ENCODE measurements around the gene GLP1R. TPM values are rescaled to one million over a fixed set of nuclear protein-coding genes. Genes with fewer than 3 reads are reported as not detected.

Gene GLP1R
- total RNA-seq, 1 donor from 2014 or later = 0.03 TPM

DNA sequence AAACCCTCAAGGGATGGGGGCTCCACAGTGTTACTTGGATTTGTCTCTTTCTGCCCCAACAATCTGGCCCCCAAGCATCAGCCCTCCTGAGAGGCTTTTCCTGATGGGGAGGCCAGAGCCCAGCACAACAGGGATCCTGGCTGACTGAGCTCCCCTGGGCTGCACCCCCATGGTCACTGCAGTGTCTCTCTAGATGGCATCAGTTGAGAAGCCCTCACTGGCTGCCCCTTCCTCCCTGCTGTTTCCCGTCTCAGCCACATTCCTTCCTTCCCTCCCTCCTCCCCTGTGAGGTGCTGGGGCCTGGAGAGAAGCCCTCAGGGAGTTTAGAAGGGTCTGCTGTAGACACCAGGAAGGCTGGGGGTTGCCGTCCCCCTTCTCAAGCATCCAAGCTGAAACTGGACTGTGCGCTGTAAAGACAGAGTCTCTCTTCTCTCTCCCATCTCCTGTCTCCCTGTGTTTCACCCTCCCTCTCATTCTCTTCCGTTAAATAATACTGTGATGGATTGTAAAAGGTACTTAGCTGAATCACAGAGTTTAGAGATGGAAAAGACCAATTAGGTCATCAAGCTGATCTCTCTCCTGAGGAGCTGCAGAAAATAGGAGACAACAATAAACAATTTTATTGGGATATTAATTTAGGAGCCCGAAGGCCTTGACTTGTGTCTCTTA lies 36.7 kb downstream of the GLP1R start:
- DNase-seq (ENCODE audit: low read depth) = no peak

DNA sequence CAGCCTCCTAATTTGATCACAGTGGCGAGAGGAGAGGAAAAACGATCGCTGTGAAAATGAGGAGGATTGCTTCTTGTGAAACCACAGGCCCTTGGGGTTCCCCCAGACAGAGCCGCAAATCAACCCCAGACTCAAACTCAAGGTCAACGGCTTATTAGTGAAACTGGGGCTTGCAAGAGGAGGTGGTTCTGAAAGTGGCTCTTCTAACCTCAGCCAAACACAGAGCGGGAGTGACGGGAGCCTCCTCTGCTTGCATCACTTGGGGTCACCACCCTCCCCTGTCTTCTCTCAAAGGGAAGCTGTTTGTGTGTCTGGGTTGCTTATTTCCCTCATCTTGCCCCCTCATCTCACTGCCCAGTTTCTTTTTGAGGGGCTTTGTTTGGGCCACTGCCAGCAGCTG lies 37.7 kb downstream of the GLP1R start:
- DNase-seq (ENCODE audit: low read depth) = no peak

DNA sequence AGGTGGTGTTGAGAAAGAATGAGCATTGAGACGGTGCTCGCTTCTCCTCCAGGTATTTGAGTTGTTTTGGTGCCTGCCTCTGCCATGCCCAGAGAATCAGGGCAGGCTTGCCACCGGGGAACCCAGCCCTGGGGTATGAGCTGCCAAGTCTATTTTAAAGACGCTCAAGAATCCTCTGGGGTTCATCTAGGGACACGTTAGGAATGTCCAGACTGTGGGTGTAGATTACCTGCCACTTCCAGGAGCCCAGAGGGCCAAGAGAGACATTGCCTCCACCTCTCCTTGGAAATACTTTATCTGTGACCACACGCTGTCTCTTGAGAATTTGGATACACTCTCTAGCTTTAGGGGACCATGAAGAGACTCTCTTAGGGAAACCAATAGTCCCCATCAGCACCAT lies 38.1 kb downstream of the GLP1R start:
- no peak for DNase-seq (ENCODE audit: low read depth)

GRCh38 chr6:39087197-39087596 lies 38.6 kb downstream of the GLP1R start:
- DNase-seq (ENCODE audit: low read depth) = no peak

DNA sequence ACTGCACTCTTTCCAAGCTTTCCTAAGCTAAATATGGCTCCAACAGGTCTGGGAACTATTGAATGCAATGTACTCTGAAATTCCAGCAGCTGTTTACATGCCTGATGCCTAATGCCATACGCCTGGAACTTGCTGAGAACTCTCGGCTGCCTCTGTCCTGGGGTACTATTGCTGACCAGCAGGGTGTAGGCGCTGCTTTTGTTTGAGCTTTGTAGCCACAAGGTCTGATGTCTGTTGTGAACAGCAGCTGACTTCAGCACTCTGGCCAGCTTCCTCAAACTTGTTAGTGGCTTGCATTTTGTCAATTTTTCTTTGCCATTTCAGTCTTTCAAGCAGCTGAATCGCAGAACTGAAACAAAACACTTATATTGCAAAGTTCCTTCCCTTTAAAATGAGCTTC lies 39.8 kb downstream of the GLP1R start:
- peak; percentile 70 for DNase-seq (ENCODE audit: low read depth)

DNA sequence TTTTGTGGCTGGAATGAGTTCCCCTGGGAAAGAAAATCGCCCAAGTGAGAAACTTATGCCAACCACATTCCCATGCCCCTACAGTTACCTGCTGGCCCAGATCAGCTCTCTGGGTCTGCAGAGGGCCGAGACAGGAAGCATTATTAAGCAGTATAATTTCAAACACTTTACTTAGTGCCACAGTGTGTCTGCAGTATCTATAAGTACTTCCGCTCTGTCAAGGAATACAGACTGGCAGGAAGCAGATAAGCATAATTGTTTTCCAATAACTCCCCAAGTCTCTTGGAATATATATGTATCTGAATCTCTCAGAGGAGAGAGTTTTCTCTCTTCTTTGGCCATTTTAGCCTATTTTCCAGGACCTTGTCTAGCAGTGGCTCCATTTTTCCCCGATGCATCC lies 41.5 kb downstream of the GLP1R start:
- DNase-seq (ENCODE audit: low read depth) = no peak

DNA sequence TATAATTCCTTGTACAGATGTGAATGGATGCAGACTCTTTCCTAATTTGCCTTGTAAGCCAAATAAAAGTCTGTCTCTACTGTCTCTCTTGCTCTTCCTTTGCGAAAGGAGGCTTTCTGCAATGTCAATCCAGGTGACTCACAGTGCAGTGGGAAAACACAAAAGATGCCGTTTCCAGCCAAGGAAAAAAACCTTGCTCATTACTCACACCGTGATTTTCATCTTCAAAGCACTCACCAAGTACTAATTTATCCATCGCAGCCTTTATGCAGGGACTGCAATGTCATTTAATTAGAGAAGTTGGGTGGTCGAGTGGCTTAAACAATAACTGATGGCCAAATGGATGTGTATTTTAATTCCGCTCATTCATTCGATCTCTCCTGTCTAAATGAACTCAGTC lies 42.6 kb downstream of the GLP1R start:
- no peak for DNase-seq (ENCODE audit: low read depth)

DNA sequence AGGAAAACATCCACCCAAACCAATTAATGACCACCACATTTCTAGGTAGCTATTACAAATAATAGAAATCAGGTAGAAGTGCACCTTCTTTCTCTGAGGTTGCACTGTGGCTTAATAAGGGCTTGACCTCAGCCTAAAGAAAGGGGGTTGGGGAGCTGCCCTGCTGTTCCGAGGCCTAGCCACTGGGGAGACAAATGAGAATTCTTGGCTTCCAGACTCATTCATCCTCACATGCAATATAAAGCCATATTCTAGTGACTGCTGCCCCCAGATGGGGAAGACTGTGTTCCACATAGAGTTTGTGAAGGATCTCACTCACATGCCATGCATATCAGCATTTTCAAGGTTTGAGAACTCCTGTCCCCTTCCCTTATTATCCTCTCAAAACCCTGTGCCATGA lies 43.5 kb downstream of the GLP1R start:
- no peak for DNase-seq (ENCODE audit: low read depth)

- DNase-seq (ENCODE audit: low read depth) = no peak
These were observed 44.6 kb downstream of the GLP1R start for GRCh38 chr6:39093149-39093708.

GRCh38 chr6:39095578-39095977 lies 47.0 kb downstream of the GLP1R start:
- no peak for DNase-seq (ENCODE audit: low read depth)

- DNase-seq (ENCODE audit: low read depth) = no peak
These were observed 51.8 kb downstream of the GLP1R start for GRCh38 chr6:39100358-39100757.

DNA sequence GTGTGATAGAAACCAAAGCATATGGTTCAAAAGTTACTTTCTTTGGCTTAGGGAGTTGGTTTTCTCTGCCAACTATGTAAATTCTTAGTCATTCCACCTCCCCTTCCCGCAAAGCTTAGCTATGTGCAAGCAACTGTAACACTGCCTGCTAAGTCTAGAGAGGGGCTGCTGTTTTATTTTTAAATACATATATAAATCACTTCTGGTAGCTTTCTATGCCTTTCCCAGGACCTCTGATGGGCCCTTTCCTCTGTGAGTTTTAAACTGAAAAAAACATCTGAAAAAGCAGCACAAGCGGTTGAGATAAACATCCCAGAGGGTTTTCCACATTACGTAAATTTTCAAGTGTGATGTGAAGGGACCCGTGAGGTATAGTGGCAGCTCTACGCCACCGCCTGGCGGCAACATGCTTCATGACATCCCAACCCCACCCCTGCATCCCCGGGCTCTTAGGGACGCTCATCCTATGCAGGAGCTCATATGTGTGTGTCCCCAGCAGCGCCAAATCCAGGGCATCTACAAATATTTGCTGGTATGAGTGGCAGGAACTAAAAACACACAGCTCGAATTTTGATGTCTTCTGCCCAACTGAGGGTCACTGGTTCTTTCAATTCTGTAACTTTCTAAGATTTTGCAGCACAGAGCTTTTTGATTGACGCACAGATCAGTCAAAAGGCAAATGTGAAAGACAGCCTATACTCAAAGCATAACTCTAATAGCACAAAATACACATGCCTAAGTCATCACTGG lies 53.7 kb downstream of the GLP1R start:
- no peak for DNase-seq (ENCODE audit: low read depth)

DNA sequence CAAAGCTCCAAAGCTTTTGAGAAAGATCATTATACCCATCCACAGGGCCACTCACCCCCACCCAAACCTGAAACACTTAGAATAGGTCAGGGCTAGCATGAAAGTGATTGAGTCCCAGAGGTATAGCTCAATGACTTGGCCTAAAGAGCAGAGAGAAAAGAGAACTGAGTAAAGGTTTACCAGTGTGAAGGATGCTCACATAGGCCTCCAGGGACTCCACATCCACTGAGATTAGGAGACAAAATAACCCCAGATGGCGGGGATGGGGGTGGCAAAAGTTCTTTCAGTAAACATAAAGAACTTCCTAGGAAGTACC lies 54.2 kb downstream of the GLP1R start:
- no peak for DNase-seq (ENCODE audit: low read depth)

DNA sequence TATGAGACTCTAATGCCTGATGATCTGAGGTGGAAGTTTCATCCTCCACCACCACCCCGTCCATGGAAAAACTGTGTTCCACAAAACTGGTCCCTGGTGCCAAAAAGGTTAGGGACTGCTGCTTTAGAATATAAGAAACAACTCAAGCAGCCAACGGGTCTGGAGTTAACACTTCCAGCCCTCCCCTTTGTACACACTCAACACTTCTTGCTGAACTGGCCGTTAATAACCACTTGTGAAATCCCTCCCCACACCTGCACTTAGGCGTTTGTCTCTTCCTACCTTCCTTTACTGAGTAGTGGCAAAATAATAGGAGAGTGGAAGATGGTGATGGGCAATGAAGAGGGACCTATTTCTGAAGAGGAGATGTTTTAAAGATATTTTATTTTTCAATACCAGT lies 55.9 kb downstream of the GLP1R start:
- DNase-seq (ENCODE audit: low read depth) = no peak

DNA sequence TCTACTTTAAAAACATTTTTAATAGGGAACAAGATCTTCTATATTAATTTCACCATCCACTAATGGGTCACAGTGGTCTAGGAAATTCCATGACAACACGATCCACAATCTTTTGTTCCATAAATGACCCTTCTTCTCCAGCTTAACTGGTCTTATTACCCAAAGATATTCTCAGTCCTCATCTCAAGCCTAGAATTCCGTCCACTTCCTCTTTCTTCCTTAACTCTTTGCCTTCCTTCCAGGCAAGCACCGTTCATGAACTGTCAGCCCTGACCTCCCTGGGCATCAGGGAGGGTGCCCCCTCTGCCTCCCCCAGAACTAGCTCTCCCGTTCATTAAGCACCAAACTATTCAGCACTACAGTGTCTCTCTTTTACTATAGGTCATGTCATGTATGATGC lies 58.5 kb downstream of the GLP1R start:
- no peak for DNase-seq (ENCODE audit: low read depth)

- no peak for DNase-seq (ENCODE audit: low read depth)
These were observed 59.1 kb downstream of the GLP1R start for GRCh38 chr6:39107641-39108040.

GRCh38 chr6:39108041-39108839 lies 59.7 kb downstream of the GLP1R start:
- DNase-seq (ENCODE audit: low read depth) = no peak

GRCh38 chr6:39111280-39111679 lies 62.7 kb downstream of the GLP1R start:
- DNase-seq (ENCODE audit: low read depth) = no peak

DNA sequence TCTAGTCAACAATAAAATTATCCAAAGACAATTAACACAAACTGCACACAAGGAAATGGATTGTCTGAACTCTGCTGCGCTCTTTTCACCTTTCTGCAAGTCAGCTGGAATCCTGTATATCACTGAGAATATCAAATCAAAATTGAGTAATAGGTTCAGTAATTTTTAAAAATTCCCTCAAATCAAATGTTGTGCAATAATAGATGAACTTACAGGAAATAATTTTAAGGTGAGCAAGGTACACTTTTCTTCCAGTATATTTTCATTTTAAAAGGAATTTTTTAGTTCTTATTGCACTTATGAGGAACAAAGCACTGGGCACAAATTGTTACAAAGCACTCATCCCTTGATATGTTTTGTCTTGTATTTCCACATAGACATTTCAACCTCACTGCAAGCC lies 65.2 kb downstream of the GLP1R start:
- DNase-seq (ENCODE audit: low read depth) = no peak

DNA sequence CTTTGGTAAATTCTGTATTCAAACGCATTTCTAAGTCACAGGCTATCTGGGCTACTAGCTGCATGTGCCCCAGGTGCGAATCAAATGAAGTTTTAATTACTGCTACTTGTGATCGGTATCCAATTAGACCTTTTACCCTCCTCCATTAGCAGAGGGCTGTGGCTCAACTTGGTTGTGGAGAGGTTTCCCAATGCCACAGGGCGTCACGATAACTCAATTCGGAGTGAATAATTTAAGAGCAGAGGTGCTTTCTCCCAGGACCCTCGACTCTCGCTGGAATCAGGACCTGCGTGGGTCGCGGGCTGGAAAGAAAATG lies 65.8 kb downstream of the GLP1R start:
- no peak for DNase-seq (ENCODE audit: low read depth)

GRCh38 chr6:39114704-39115599 lies 66.4 kb downstream of the GLP1R start, which contains the start of gene SAYSD1:
TSS of gene SAYSD1 (minus strand) at chr6:39115186. CDS start at chr6:39115089, 97 bp downstream.
- peak; percentile 94 for DNase-seq (ENCODE audit: low read depth)

Data from myocyte (in vitro differentiated cells).